GM12865 (cell line): ENCODE results near the gene CLEC5A.
"Not testable (repeated sequence)": the region's sequence is repeated elsewhere in the genome, so short reads cannot be mapped to it uniquely, and the experiment has no call there.

Experiments
- DNase-seq: peaks from one replicate; pipeline ENCODE4 v3.0.0; 2010; ENCODE audit warnings: low read depth
- H3K4me3 ChIP-seq: 2 replicates; pipeline ENCODE4 v1.5.1; 2011; ENCODE audit warnings: mild to moderate bottlenecking, low read depth, low read length, control low read depth
- CTCF ChIP-seq: IDR thresholded peaks from 2 replicates; pipeline ENCODE4 v1.5.1; 2011; ENCODE audit warnings: low read length, control low read depth, low read depth, inconsistent platforms; ENCODE audit not compliant: insufficient read depth; ENCODE audit errors: missing control alignments

Gene CLEC5A

GRCh38 chr7:141946796-141947195, at the start of gene CLEC5A:
Gene CLEC5A, minus strand, starts transcription at chr7:141946974. Its CDS starts 682 bp downstream, at chr7:141946292.
- H3K4me3 ChIP-seq: no peak within 1 kb of the TSS
- no peak for TF ChIP-seq CTCF
- DNase-seq: no peak

GRCh38 chr7:141993354-141993753, 46.6 kb upstream of the CLEC5A start:
- DNase-seq: no peak
- H3K4me3 ChIP-seq: no peak overlapping the region
- no peak for TF ChIP-seq CTCF

GRCh38 chr7:141992688-141993087, 45.9 kb upstream of the CLEC5A start:
- H3K4me3 ChIP-seq: no peak overlapping the region
- no peak for TF ChIP-seq CTCF
- no peak for DNase-seq

- H3K4me3 ChIP-seq: no peak overlapping the region
- DNase-seq: no peak
- TF ChIP-seq CTCF: no peak
Observed at GRCh38 chr7:141992156-141992555, 45.4 kb upstream of the CLEC5A start.

GRCh38 chr7:141991140-141991539, 44.4 kb upstream of the CLEC5A start:
- no peak for TF ChIP-seq CTCF
- DNase-seq: no peak
- no peak overlapping the region for H3K4me3 ChIP-seq

GRCh38 chr7:141990011-141990725, 43.4 kb upstream of the CLEC5A start:
- TF ChIP-seq CTCF: no peak
- H3K4me3 ChIP-seq: no peak overlapping the region
- no peak for DNase-seq

- H3K4me3 ChIP-seq, DNase-seq: not testable (repeated sequence)
Observed at GRCh38 chr7:141987803-141988202, 41.0 kb upstream of the CLEC5A start.

GRCh38 chr7:141986923-141987322, 40.1 kb upstream of the CLEC5A start:
- H3K4me3 ChIP-seq: no peak overlapping the region
- DNase-seq: no peak
- no peak for TF ChIP-seq CTCF

GRCh38 chr7:141985926-141986325, 39.2 kb upstream of the CLEC5A start:
- H3K4me3 ChIP-seq, DNase-seq: not testable (repeated sequence)
